Panc1 (cell line): ENCODE measurements around the gene ELFN2.

ENCODE experiments used
- CTCF ChIP-seq: fragments of 450-650 bp; IDR thresholded peaks from 2 replicates; pipeline ENCODE4 v1.5.1; 2017; ENCODE audit warnings: mild to moderate bottlenecking
- POLR2AphosphoS5 ChIP-seq: IDR thresholded peaks from 2 replicates; pipeline ENCODE4 v1.6.1; 2012; ENCODE audit warnings: mild to moderate bottlenecking, low read depth, low read length, moderate library complexity
- SIN3A ChIP-seq: IDR thresholded peaks from 2 replicates; pipeline ENCODE4 v1.6.1; 2012; ENCODE audit warnings: low read depth, mild to moderate bottlenecking, low read length, moderate library complexity, borderline replicate concordance; ENCODE audit not compliant: insufficient read depth
- TCF7L2 ChIP-seq: IDR thresholded peaks from 2 replicates; pipeline ENCODE4 v1.6.1; 2011; ENCODE audit warnings: mild to moderate bottlenecking, low read depth, low read length, inconsistent platforms
- TF ChIP-seq, protein P1 (sequence below), 2 experiments: IDR thresholded peaks; 2 replicates each; pipeline ENCODE4 v1.6.1; 2011 to 2012; ENCODE audit warnings: low read depth in 2 of 2, control low read depth in 1 of 2, low read length in 1 of 2, mild to moderate bottlenecking in 1 of 2, moderate library complexity in 1 of 2; ENCODE audit not compliant: insufficient read depth in 1 of 2

DNA sequence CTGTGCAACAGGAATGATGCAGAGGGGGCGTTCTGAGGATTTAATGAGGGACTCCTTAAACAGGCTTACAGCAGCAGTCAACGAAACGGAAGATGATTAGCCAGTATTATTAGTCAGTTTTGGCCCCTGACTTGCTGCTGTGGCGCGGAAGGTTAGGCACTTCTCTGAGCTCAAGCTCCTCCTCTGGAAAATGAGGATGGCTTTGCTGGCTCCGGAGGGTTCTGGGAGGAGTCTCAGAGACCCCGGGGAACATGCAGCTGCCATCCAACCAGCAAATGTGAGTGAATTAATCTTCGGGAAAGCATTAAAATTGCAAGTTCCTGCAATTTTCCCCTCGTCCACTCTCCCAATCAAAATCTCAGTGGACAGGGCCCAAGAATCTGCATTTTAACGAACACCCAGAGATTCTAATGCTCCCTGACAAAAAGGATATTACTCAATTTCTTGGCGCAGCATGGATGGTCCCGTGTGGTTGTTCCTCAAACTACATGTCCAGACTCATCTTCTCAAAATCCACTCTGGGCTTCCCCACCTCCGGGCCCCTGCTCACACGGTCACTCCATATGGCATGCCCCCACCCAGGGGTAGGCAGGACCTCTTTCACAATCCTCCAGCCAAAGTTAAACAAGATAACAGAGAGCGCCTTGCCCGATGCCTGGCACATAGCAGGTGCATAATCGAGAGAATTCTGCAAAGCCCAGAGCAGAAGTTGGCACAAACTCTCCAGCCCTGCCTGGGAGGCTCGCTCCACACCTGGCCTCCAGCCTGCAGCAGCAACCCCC lies 6.4 kb downstream of the ELFN2 start:
- no peak for TF ChIP-seq CTCF
- TF ChIP-seq POLR2AphosphoS5 = no peak
- TF ChIP-seq, protein P1, sequence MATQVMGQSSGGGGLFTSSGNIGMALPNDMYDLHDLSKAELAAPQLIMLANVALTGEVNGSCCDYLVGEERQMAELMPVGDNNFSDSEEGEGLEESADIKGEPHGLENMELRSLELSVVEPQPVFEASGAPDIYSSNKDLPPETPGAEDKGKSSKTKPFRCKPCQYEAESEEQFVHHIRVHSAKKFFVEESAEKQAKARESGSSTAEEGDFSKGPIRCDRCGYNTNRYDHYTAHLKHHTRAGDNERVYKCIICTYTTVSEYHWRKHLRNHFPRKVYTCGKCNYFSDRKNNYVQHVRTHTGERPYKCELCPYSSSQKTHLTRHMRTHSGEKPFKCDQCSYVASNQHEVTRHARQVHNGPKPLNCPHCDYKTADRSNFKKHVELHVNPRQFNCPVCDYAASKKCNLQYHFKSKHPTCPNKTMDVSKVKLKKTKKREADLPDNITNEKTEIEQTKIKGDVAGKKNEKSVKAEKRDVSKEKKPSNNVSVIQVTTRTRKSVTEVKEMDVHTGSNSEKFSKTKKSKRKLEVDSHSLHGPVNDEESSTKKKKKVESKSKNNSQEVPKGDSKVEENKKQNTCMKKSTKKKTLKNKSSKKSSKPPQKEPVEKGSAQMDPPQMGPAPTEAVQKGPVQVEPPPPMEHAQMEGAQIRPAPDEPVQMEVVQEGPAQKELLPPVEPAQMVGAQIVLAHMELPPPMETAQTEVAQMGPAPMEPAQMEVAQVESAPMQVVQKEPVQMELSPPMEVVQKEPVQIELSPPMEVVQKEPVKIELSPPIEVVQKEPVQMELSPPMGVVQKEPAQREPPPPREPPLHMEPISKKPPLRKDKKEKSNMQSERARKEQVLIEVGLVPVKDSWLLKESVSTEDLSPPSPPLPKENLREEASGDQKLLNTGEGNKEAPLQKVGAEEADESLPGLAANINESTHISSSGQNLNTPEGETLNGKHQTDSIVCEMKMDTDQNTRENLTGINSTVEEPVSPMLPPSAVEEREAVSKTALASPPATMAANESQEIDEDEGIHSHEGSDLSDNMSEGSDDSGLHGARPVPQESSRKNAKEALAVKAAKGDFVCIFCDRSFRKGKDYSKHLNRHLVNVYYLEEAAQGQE (IDR thresholded peaks at IDR 0.05; ENCODE audit: insufficient read depth in 1 of 2, low read depth in 2 of 2, low read length in 1 of 2) = no peak
- no peak for TF ChIP-seq SIN3A
- no peak for TF ChIP-seq TCF7L2
